B cell (primary cell): Measurements from ENCODE around the gene MRPS34.

ENCODE experiments used
- EZH2 ChIP-seq: IDR thresholded peaks from 2 replicates; pipeline ENCODE4 v1.6.1; 2012; ENCODE audit warnings: borderline replicate concordance, low read depth, mild to moderate bottlenecking, moderate library complexity, low read length; ENCODE audit not compliant: insufficient read depth, poor library complexity, severe bottlenecking
- TF ChIP-seq, protein P1 (sequence below): fragments of 200-600 bp; IDR thresholded peaks from one replicate; pipeline ENCODE4 v1.8.0; 2022; ENCODE audit warnings: antibody characterized with exemption, mild to moderate bottlenecking

DNA sequence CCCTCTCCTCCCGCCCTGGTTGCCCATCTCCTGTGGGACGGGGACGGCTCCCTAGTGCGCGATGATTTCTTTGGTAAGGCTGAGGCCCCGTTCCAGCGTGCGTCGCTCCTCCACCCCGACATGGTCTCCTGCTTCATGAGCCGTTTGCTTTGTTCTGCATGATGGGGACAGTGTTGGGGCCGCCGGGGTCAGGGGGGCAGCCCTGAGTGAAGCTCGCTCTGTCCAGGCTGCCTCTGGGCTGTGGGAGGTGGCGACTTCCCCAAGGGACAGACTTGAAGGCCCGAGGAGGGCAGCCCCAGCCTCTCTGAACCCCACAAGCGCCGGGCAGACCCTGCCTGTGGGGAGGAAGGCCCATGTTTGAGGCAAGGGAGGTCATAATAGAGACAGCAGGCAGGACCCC lies 14.0 kb downstream of the MRPS34 start:
- TF ChIP-seq, protein P1, sequence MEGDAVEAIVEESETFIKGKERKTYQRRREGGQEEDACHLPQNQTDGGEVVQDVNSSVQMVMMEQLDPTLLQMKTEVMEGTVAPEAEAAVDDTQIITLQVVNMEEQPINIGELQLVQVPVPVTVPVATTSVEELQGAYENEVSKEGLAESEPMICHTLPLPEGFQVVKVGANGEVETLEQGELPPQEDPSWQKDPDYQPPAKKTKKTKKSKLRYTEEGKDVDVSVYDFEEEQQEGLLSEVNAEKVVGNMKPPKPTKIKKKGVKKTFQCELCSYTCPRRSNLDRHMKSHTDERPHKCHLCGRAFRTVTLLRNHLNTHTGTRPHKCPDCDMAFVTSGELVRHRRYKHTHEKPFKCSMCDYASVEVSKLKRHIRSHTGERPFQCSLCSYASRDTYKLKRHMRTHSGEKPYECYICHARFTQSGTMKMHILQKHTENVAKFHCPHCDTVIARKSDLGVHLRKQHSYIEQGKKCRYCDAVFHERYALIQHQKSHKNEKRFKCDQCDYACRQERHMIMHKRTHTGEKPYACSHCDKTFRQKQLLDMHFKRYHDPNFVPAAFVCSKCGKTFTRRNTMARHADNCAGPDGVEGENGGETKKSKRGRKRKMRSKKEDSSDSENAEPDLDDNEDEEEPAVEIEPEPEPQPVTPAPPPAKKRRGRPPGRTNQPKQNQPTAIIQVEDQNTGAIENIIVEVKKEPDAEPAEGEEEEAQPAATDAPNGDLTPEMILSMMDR = no peak
- no peak for TF ChIP-seq EZH2
